OCI-LY1 (cell line): ENCODE results near the gene C3orf22.
"Not testable (repeated sequence)": the region's sequence is repeated elsewhere in the genome, so short reads cannot be mapped to it uniquely, and the experiment has no call there.

ENCODE experiments used
- H2AFZ ChIP-seq: fragments of 200-600 bp; sonication (generic), shearing (Covaris generic); 2 replicates; pipeline ENCODE4 v1.6.0; 2014; ENCODE audit warnings: antibody characterized with exemption, mild to moderate bottlenecking, low read length
- H3F3A ChIP-seq: fragments of 200-600 bp; sonication (generic), shearing (Covaris generic); 2 replicates; pipeline ENCODE4 v1.6.0; 2014; ENCODE audit warnings: mild to moderate bottlenecking, antibody characterized with exemption, low read length, moderate library complexity; ENCODE audit not compliant: insufficient read depth
- H3K27ac ChIP-seq: fragments of 200-600 bp; sonication (generic); 2 replicates; pipeline ENCODE4 v1.5.1; 2014; ENCODE audit warnings: low read length, mixed run types, mild to moderate bottlenecking, low read depth; ENCODE audit not compliant: poor library complexity, severe bottlenecking
- H3K27me3 ChIP-seq: fragments of 200-600 bp; sonication (generic); 2 replicates; pipeline ENCODE4 v1.6.0; 2014; ENCODE audit warnings: antibody characterized with exemption, mild to moderate bottlenecking, low read length, moderate library complexity; ENCODE audit not compliant: insufficient read depth
- H3K36me3 ChIP-seq: fragments of 200-600 bp; sonication (generic); 2 replicates; pipeline ENCODE4 v1.6.1; 2014; ENCODE audit warnings: mild to moderate bottlenecking, antibody characterized with exemption, low read length, moderate library complexity, mixed read lengths; ENCODE audit not compliant: insufficient read depth
- H3K4me1 ChIP-seq: fragments of 200-600 bp; sonication (generic); 2 replicates; pipeline ENCODE4 v1.5.1; 2014; ENCODE audit warnings: mild to moderate bottlenecking, low read length, moderate library complexity; ENCODE audit not compliant: insufficient read depth, severe bottlenecking
- H3K4me2 ChIP-seq: fragments of 200-600 bp; sonication (generic), shearing (Covaris generic); 2 replicates; pipeline ENCODE4 v1.6.1; 2014; ENCODE audit warnings: low read length
- H3K4me3 ChIP-seq: fragments of 200-600 bp; sonication (generic); 2 replicates; pipeline ENCODE4 v1.5.1; 2014; ENCODE audit warnings: low read length, low read depth, mild to moderate bottlenecking, mixed read lengths; ENCODE audit not compliant: poor library complexity, severe bottlenecking
- H3K79me2 ChIP-seq: fragments of 200-600 bp; shearing (Covaris generic); 2 replicates; pipeline ENCODE4 v1.6.1; 2016; ENCODE audit warnings: mixed run types, low read length, mixed read lengths; ENCODE audit not compliant: insufficient read depth
- H3K9ac ChIP-seq: fragments of 200-600 bp; sonication (generic), shearing (Covaris generic); 2 replicates; pipeline ENCODE4 v1.6.1; 2014; ENCODE audit warnings: mild to moderate bottlenecking, low read length, mixed read lengths
- H3K9me2 ChIP-seq: fragments of 200-600 bp; sonication (generic), shearing (Covaris generic); 2 replicates; pipeline ENCODE4 v1.6.1; 2014; ENCODE audit warnings: low read depth, mild to moderate bottlenecking, low read length, mixed read lengths
- H3K9me3 ChIP-seq: fragments of 200-600 bp; shearing (Covaris generic); 2 replicates; pipeline ENCODE4 v1.6.1; 2014; ENCODE audit warnings: low read length, mixed read lengths
- H4K20me1 ChIP-seq: fragments of 200-600 bp; sonication (generic), shearing (Covaris generic); 2 replicates; pipeline ENCODE4 v1.6.0; 2016; ENCODE audit warnings: mild to moderate bottlenecking, low read length; ENCODE audit not compliant: insufficient read depth
- EZH2 ChIP-seq: fragments of 200-600 bp; sonication (generic), shearing (Covaris generic); IDR thresholded peaks from 2 replicates; pipeline ENCODE4 v1.8.0; 2017; ENCODE audit warnings: borderline replicate concordance, mixed run types, mild to moderate bottlenecking, antibody characterized with exemption, low read length, moderate library complexity, mixed read lengths
- TF ChIP-seq, protein P1 (sequence below): fragments of 200-600 bp; sonication (generic), shearing (Covaris generic); IDR thresholded peaks from 2 replicates; pipeline ENCODE4 v1.5.1; 2017; ENCODE audit warnings: mild to moderate bottlenecking, antibody characterized with exemption, low read length, moderate library complexity, mixed read lengths

The C3orf22 gene

DNA sequence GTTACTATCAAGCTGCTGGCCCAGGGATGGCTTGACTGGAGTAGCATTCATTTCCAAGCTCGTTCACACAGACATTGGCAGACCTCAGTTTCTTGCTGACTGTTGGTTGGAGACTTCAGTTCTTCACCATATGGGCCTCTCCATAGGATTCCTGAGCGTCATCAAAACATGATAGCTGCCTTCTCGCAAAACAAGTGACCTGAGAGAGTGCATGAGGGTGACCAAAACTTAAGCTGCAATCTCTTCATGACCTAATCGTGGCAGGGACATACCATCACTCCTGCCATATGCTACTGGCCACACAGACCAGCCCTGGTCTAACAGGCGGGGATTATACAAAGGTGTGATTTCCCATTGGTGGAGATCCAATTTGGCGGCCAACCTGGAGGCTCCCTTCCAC, 46.0 kb upstream of the C3orf22 start:
- Histone ChIP-seq H3K9ac (no peak overlapping the region), H4K20me1 (no peaks in the 10 kb centered on the region), H3F3A (no peaks in the 10 kb centered on the region), H3K79me2 (no peaks in the 10 kb centered on the region), H3K4me3 (no peak overlapping the region), H3K27me3 (no peaks in the 10 kb centered on the region), H2AFZ (no peak overlapping the region), H3K4me2 (no peak overlapping the region), H3K9me3 (no peaks in the 10 kb centered on the region), H3K9me2 (no peaks in the 10 kb centered on the region), H3K27ac (no peak overlapping the region), H3K36me3 (no peaks in the 10 kb centered on the region), H3K4me1 (no peaks in the 10 kb centered on the region)
- TF ChIP-seq, protein P1, sequence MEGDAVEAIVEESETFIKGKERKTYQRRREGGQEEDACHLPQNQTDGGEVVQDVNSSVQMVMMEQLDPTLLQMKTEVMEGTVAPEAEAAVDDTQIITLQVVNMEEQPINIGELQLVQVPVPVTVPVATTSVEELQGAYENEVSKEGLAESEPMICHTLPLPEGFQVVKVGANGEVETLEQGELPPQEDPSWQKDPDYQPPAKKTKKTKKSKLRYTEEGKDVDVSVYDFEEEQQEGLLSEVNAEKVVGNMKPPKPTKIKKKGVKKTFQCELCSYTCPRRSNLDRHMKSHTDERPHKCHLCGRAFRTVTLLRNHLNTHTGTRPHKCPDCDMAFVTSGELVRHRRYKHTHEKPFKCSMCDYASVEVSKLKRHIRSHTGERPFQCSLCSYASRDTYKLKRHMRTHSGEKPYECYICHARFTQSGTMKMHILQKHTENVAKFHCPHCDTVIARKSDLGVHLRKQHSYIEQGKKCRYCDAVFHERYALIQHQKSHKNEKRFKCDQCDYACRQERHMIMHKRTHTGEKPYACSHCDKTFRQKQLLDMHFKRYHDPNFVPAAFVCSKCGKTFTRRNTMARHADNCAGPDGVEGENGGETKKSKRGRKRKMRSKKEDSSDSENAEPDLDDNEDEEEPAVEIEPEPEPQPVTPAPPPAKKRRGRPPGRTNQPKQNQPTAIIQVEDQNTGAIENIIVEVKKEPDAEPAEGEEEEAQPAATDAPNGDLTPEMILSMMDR = no peak
- no peak for TF ChIP-seq EZH2

DNA sequence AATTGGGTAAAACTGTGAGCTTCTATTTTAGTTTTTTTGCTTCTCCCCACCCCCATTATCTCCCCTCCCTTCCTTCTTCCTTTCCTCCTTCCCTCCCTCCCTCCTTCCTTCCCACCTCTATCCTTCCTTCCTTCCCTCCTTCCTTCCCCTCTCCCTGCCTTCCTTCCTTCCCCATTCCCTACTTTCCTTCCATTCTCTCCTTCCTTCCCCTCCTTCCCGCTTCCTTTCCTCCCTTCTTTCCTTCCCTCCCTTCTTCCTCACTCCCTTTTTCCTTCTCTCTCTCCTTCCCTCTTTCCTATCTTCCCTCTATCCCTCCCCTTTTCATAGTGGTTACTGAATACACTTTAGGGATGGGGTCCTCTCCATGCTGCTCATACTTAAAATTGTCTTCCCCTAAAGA, 40.4 kb upstream of the C3orf22 start:
- Histone ChIP-seq H3K27me3 (no peaks in the 10 kb centered on the region), H4K20me1 (no peaks in the 10 kb centered on the region), H3K4me1 (no peaks in the 10 kb centered on the region), H3K9me2 (no peaks in the 10 kb centered on the region), H3K4me3 (no peak overlapping the region), H3K36me3 (no peaks in the 10 kb centered on the region), H2AFZ (no peak overlapping the region), H3K79me2 (no peaks in the 10 kb centered on the region), H3K4me2 (no peak overlapping the region), H3F3A (no peaks in the 10 kb centered on the region), H3K9me3 (no peaks in the 10 kb centered on the region), H3K27ac (no peak overlapping the region), H3K9ac (no peak overlapping the region)
- TF ChIP-seq EZH2 = no peak
- TF ChIP-seq, protein P1 = no peak

DNA sequence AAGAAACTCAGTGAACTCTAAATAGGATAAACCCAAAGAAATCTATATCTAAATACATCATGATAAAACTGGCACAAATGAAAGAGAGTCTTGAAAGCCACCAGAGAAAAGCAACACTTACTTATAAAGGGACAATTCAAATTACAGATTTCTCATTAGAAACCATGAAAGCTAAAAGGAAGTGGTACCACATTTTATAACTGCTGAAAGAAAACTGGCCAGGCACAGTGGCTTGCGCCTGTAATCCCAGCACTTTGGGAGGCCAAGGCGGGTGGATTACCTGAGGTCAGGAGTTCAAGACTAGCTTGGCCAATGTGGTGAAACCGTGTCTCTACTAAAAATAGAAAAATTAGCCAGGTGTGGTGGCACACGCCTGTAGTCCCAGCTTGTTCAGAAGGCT, 36.7 kb upstream of the C3orf22 start:
- H2AFZ ChIP-seq, H3K36me3 ChIP-seq, H3F3A ChIP-seq, H3K27me3 ChIP-seq, H3K9ac ChIP-seq, H3K4me3 ChIP-seq, H3K79me2 ChIP-seq, H4K20me1 ChIP-seq, H3K4me2 ChIP-seq, H3K9me3 ChIP-seq, H3K4me1 ChIP-seq, H3K27ac ChIP-seq, H3K9me2 ChIP-seq: not testable (repeated sequence)

DNA sequence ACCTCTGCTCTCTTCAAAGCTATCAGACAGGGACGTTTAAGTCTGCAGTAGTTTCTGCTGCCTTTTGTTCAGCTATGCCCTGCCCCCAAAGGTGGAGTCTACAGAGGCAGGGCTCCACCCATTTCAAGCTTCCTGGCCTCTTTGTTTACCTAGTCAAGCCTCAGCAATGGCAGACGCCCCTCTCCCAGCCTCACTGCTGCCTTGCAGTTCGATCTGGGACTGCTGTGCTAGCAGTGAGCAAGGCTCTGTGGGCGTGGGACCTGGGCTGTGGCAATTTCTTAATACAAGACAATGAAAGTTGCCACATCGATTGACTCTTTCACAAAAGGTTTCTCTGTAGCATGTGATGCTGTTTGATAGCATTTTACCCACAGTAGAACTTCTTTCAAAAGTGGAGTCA, 32.8 kb upstream of the C3orf22 start:
- H3K36me3 ChIP-seq, H3K79me2 ChIP-seq, H3K9me3 ChIP-seq, H3F3A ChIP-seq, H3K4me2 ChIP-seq, H4K20me1 ChIP-seq, H3K9me2 ChIP-seq, H3K9ac ChIP-seq, H3K4me1 ChIP-seq, H3K27me3 ChIP-seq, H2AFZ ChIP-seq, H3K27ac ChIP-seq, H3K4me3 ChIP-seq: not testable (repeated sequence)
